ENCODE results near the gene ZBTB7C.

Gene ZBTB7C

DNA sequence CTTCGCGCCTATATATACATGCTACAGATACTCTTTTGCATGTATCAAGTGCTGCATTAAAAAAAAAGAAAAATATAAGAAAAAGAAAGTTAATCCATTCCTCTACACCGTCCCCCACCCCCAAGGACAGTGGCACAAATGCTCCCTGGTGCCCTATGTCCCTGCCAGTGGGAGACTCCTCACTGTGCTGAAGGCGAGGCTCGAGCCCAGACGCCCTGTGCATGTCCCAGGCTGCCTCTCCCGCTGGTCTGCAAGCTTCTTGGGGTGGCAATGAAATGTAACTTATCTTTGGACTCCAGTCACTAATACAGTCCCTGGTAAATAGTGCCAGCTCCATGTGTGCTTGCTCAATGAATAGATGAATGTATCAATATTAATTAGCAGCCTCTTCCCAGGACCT lies 293.2 kb downstream of the ZBTB7C start:
- DNase-seq (ENCODE audit: low read depth): no peak

GRCh38 chr18:48113691-48114090 lies 295.5 kb downstream of the ZBTB7C start:
- no peak for DNase-seq (ENCODE audit: low read depth)

DNA sequence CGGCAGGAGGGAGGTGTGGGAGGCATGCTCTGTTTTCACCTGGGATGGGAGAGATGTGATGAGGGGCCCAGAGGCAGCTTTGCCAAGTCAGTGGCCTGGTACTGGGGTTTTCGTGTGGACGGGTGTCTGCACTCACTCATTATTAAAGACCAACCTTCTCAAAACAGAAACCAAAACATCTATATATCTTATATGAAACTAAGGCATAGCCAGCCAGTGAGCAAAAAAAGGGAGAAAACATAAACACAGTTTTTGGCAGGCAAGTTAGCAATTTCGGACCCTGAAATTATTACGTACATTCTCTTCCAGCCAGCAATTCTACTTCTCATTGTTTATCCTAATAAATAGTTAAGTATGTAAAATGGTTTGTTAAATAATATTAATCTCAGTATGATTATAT lies 297.6 kb downstream of the ZBTB7C start:
- no peak for DNase-seq (ENCODE audit: low read depth)

- DNase-seq (ENCODE audit: low read depth): no peak
Observed at GRCh38 chr18:48110797-48111196, 298.4 kb downstream of the ZBTB7C start.

- DNase-seq (ENCODE audit: low read depth): no peak
Observed at GRCh38 chr18:48109961-48110493, 299.2 kb downstream of the ZBTB7C start.

- no peak for DNase-seq (ENCODE audit: low read depth)
Observed at GRCh38 chr18:48108136-48108535, 301.0 kb downstream of the ZBTB7C start.

GRCh38 chr18:48106976-48107781 lies 302.0 kb downstream of the ZBTB7C start:
- DNase-seq (ENCODE audit: low read depth): no peak

DNA sequence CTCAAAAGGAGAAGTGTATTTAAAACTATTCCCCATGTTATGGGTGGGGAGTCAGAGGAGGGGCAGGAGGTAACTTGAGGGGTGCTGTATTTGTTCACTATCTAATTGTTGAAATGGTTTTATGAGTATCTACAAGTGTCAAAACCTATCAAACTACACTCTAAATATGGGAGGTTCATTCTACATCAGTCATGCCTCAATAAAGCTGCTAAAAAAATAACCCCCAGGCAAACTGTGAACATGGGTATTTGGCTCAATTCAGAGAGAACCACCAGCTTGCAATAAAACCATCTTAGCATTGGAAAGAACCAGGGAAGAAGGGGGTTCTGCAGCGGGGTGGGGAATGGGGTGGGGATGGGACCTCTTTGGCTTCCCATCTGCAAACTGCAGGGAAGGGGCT lies 302.7 kb downstream of the ZBTB7C start:
- DNase-seq (ENCODE audit: low read depth): no peak

GRCh38 chr18:48105317-48105716 lies 303.9 kb downstream of the ZBTB7C start:
- no peak for DNase-seq (ENCODE audit: low read depth)

GRCh38 chr18:48104705-48105104 lies 304.5 kb downstream of the ZBTB7C start:
- no peak for DNase-seq (ENCODE audit: low read depth)

GRCh38 chr18:48100651-48101165 lies 308.5 kb downstream of the ZBTB7C start:
- no peak for DNase-seq (ENCODE audit: low read depth)

- no peak for DNase-seq (ENCODE audit: low read depth)
Observed at GRCh38 chr18:48100165-48100575, 309.0 kb downstream of the ZBTB7C start.

- no peak for DNase-seq (ENCODE audit: low read depth)
Observed at GRCh38 chr18:48099481-48100164, 309.6 kb downstream of the ZBTB7C start.

GRCh38 chr18:48098538-48098937 lies 310.6 kb downstream of the ZBTB7C start:
- DNase-seq (ENCODE audit: low read depth): no peak

DNA sequence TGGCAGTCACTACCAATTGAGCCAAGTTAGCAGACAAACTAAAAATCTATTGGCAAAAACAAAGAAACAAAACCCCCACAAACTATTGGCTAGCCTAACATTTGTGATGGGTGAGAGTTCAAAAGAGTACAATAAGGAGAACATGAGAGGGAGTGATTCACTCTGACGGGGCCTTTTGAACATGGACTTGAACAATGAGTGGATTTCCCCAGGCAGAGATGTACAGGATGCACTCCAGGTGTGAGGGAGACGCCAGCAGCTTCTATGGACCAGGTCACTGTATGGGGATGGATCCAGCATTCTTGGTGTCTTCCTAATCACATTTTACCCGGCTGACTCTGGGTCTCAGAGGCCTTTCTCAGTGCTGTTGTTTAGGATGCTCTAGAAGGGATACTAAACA lies 311.2 kb downstream of the ZBTB7C start:
- no peak for DNase-seq (ENCODE audit: low read depth)

- DNase-seq (ENCODE audit: low read depth): no peak
Observed at GRCh38 chr18:48095726-48096125, 313.5 kb downstream of the ZBTB7C start.

DNA sequence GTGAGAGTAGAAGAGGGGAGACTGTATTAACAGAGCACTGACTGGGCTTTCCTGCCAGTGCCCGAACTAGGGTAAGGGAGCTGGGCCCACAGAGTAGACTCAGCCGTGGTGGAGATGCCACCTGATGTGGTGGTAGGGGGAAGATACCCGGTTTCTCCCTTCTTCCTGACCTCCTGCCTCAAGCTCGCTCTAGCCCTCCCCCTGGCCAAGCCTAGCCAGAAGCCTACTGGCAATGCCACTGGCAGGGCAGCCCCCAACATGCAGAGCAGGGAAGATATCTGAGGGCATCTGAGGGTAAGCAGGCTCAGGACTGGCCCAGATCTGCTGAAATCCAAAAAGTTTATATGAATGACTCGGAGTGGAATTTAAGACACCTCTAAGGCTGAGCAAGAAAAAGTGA lies 316.1 kb downstream of the ZBTB7C start:
- no peak for DNase-seq (ENCODE audit: low read depth)

DNA sequence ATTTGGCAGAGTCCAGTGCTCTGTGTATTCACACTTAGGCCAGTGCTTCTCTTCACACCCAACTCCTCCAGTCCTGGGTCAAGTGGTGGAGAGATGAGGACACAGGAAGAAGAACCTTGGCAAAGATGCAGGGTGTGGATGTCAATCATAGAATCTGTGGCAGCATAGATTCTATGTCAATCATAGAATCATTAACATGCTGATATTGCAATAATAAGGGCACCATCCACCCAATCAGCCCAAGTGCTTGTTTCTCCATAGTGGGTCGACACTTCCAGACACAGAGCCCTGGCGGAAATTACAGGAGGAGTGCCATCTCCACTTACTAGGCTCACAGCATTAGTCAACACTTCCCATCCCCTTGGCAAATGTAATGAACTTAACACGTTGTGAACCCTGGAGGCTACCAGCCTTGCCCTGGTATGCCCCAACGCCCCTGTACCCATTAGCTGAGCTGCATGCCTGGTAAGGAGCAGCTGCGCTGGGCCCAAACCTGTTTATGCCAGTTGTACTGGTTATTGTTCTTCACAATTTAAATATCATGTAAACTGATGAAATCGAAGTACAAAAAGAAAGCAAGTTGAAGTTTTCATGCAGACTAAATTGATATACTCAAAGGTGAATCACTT lies 317.2 kb downstream of the ZBTB7C start:
- DNase-seq (ENCODE audit: low read depth): no peak

DNA sequence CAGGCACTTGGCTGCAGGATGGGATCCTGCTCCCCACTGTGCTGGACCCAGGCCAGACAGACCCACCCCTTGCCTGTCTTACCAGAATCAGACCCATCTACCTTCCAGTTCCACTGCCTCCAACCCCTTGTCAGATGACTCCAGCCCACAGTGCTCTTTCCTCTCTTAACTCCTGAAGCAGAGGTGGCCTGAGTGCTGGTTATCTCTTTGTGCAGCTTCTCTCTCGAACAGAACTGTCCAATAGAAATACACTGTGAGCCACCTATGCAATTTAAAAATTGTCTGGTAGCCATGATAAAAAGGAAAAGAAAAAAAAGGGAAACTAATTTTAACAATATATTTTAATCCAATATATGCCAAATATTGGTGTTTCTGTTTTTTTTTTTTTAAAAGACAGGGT lies 318.5 kb downstream of the ZBTB7C start:
- no peak for DNase-seq (ENCODE audit: low read depth)

DNA sequence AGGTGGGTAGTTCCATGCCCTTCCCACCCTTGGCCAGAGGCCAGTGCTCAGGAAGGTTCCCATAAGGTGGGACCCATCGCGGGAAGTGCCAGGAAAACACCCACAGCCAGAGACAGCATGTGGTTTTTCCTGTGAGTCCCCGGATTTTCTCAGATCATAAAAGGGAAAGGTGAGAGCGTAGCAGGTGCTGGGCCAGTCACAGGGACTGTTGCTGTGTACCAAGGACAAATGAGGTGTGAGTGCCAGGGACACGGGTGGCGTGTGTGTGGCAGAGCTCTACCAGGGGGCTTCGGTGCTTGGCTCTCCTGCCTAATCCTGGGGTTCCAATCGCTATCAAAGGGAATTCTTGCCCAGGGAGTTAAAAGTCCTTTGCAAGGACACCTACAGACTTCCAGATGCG lies 319.2 kb downstream of the ZBTB7C start:
- DNase-seq (ENCODE audit: low read depth): no peak

DNA sequence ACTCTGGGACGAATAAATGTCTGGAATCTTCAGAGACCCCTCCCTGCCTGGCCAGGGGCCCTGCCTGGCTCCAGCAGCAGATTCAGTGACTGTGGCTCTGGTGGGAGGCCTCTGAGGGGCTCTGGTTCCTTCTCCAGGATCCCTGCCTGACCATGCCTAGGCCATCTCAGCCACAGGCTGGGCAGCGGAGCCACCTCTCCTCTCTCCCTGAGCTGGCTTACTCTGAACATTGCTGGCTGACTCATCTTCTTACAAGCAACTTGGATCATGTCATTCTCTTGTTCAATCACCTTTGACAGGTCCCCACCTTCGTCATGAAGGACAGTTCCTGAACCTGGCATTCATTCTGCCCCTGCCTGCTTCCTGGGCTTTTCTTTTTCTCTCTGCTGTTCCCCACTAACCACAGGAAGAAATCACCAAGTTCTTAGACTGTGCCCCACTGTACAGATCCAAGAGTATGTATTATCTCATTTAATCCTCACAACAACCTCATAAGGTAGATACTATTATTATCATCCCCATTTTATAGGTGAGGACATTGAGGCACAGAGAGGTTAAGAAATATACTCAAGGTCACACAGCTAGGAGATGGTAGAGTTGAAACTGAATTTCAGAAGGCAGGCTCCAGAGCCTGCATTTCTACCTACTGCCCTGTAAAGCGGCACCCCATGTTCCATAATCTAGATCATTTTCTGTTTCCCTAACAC lies 323.2 kb downstream of the ZBTB7C start:
- no peak for DNase-seq (ENCODE audit: low read depth)

DNA sequence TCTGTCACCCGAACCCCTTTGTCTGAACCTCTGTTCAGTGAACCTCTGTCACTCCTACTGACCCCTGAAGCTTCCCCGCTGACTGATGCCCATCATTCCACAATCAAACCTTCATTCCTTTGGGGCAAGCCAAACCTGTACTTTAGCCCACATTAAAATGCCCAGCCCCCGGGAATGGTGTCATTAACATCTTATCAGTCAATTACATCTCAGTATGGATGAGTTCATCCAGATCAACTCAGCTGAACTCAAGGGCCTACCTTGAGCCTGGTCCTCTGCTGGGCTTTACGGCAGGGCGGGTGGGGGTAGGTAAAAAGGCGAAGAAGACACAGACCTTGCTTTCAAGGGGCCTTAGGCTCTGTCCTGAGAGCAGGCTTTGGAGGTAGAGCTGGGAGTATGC lies 324.3 kb downstream of the ZBTB7C start:
- DNase-seq (ENCODE audit: low read depth): no peak

Measured in activated gamma-delta T cell treated with anti-CD3 and anti-CD28 coated beads, Interleukin-2, amount 50 U/mL, for 16 hours (primary cell).